GM12874 (cell line): ENCODE data around the gene KSR1.

Experiments used
- CTCF ChIP-seq: IDR thresholded peaks from 2 replicates; pipeline ENCODE4 v1.5.1; 2011; ENCODE audit warnings: low read depth, mild to moderate bottlenecking, control low read depth, low read length, moderate library complexity; ENCODE audit not compliant: insufficient read depth

Gene KSR1

GRCh38 chr17:27461192-27461859 is 5.1 kb downstream of the KSR1 start:
- no peak for TF ChIP-seq CTCF

- no peak for TF ChIP-seq CTCF
These were observed 5.9 kb downstream of the KSR1 start for GRCh38 chr17:27462149-27462548.

GRCh38 chr17:27462714-27463113 is 6.5 kb downstream of the KSR1 start:
- no peak for TF ChIP-seq CTCF

- TF ChIP-seq CTCF, result no peak
These were observed 7.0 kb downstream of the KSR1 start for GRCh38 chr17:27463235-27463677.

- TF ChIP-seq CTCF, result no peak
These were observed 8.2 kb downstream of the KSR1 start for GRCh38 chr17:27464431-27464830.

GRCh38 chr17:27466376-27466742 is 10.1 kb downstream of the KSR1 start:
- no peak for TF ChIP-seq CTCF

- no peak for TF ChIP-seq CTCF
These were observed 10.6 kb downstream of the KSR1 start for GRCh38 chr17:27466743-27467375.
